Mammary epithelial cell (primary cell): Measurements from ENCODE around the gene PCBP3.

Source experiments
- EZH2 ChIP-seq: IDR thresholded peaks from 2 replicates; pipeline ENCODE4 v1.6.1; 2012; ENCODE audit warnings: low read length, inconsistent platforms, borderline replicate concordance
- TF ChIP-seq, protein P1 (sequence below), 2 donors: IDR thresholded peaks in 1 of 2; conservative IDR thresholded peaks in 1 of 2; 2 replicates each; pipeline ENCODE4 v1.5.1; 2011 to 2012; ENCODE audit warnings: inconsistent platforms in 2 of 2, low read length in 2 of 2, mild to moderate bottlenecking in 2 of 2, control low read depth in 1 of 2, low read depth in 1 of 2; ENCODE audit not compliant: insufficient read depth in 1 of 2; ENCODE audit errors: extremely low read depth in 1 of 2

DNA sequence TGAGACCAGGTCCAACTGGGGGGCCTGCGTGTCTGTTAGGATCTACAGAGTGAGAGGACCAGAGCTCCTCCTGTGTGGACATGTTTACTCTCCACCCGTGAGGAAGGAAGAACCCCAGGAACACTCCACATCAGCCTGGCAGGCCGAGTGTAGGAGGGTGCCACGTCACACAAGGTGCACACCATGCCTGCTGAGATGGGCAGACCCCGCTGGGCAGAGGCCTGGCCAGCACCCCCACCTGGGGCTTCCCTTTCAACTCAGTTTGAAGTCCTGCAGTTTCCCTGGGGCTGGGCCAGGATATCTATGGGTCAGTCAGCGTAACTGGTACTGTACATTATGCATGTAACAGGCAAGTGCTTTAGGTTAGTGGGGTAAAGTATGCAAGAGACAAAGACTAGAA, 30.1 kb upstream of the PCBP3 start:
- TF ChIP-seq, protein P1, sequence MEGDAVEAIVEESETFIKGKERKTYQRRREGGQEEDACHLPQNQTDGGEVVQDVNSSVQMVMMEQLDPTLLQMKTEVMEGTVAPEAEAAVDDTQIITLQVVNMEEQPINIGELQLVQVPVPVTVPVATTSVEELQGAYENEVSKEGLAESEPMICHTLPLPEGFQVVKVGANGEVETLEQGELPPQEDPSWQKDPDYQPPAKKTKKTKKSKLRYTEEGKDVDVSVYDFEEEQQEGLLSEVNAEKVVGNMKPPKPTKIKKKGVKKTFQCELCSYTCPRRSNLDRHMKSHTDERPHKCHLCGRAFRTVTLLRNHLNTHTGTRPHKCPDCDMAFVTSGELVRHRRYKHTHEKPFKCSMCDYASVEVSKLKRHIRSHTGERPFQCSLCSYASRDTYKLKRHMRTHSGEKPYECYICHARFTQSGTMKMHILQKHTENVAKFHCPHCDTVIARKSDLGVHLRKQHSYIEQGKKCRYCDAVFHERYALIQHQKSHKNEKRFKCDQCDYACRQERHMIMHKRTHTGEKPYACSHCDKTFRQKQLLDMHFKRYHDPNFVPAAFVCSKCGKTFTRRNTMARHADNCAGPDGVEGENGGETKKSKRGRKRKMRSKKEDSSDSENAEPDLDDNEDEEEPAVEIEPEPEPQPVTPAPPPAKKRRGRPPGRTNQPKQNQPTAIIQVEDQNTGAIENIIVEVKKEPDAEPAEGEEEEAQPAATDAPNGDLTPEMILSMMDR (conservative IDR thresholded peaks at IDR 0.05 in 1 of 2, IDR thresholded peaks at IDR 0.05 in 1 of 2; ENCODE audit: extremely low read depth in 1 of 2, insufficient read depth in 1 of 2, low read depth in 1 of 2, low read length in 2 of 2) = no peak
- TF ChIP-seq EZH2 = no peak
